SJCRH30 (cell line): ENCODE results near the gene IQCN. TPM values are rescaled to one million over a fixed set of nuclear protein-coding genes. Genes with fewer than 3 reads are reported as not detected.
A peak's percentile ranks its signal among the peaks of the same experiment; 100 is the strongest.

ENCODE experiments used
- DNase-seq, 2 experiments: peaks; one replicate each; pipeline ENCODE4 v3.0.0-alpha.2; 2015 to 2020
- H3K27ac ChIP-seq: fragments of 250-450 bp; sonication (Bioruptor Pico); 2 replicates; pipeline ENCODE4 v1.5.1; 2020; ENCODE audit warnings: mild to moderate bottlenecking, moderate library complexity
- H3K27me3 ChIP-seq: fragments of 250-450 bp; sonication (Bioruptor Pico); 2 replicates; pipeline ENCODE4 v1.5.1; 2020; ENCODE audit warnings: mild to moderate bottlenecking, moderate library complexity
- H3K36me3 ChIP-seq: fragments of 250-450 bp; sonication (Bioruptor Pico); 2 replicates; pipeline ENCODE4 v1.5.1; 2020; ENCODE audit warnings: mild to moderate bottlenecking, moderate library complexity
- H3K4me1 ChIP-seq: fragments of 250-450 bp; sonication (Bioruptor Pico); 2 replicates; pipeline ENCODE4 v1.5.1; 2020; ENCODE audit warnings: mild to moderate bottlenecking, moderate library complexity
- H3K4me3 ChIP-seq: fragments of 250-450 bp; sonication (Bioruptor Pico); 2 replicates; pipeline ENCODE4 v1.5.1; 2020; ENCODE audit warnings: mild to moderate bottlenecking, moderate library complexity
- H3K9me3 ChIP-seq: fragments of 250-450 bp; sonication (Bioruptor Pico); replicated peaks from 2 replicates; pipeline ENCODE4 v1.5.1; 2020; ENCODE audit warnings: mild to moderate bottlenecking, moderate library complexity
- total RNA-seq: library from RNA; depleted of rRNA; stranded (reverse); fragments of >200 nt; shearing (Covaris generic); gene quantifications from 2 replicates; pipeline ENCODE4 v1.2.3, GENCODE V29; 2014; rRNA removed

Gene IQCN
- total RNA-seq: 0.03 and 0.06 TPM in 2 replicates

GRCh38 chr19:18274219-18274780, at the start of gene IQCN:
IQCN (minus strand) TSS chr19:18274452; CDS start chr19:18269478, 4,974 bp downstream.
- Histone ChIP-seq H3K9me3 (no peaks in the 10 kb centered on the region), H3K4me3 (no peak within 1 kb of the TSS), H3K27ac (no peak within 1 kb of the TSS), H3K36me3 (peaks cover 10% of the 10 kb centered on the region), H3K27me3 (no peaks in the 10 kb centered on the region), H3K4me1 (peaks cover 10% of the 10 kb centered on the region)
- DNase-seq: no peak

- DNase-seq: peak; percentile 99
- Histone ChIP-seq H3K9me3 (no peaks in the 10 kb centered on the region), H3K4me3 (peak within 1 kb of the TSS; percentile 85), H3K36me3 (no peaks in the 10 kb centered on the region), H3K4me1 (peaks cover 14% of the 10 kb centered on the region), H3K27me3 (no peaks in the 10 kb centered on the region), H3K27ac (peak within 1 kb of the TSS; percentile 60)
These were observed 48.7 kb upstream of the IQCN start, which contains the start of gene LSM4 for GRCh38 chr19:18322759-18323460. LSM4 (minus strand) TSS chr19:18323076; CDS start chr19:18323020, 56 bp downstream.

- Histone ChIP-seq H3K27ac (peak overlapping the region; percentile 60), H3K36me3 (no peaks in the 10 kb centered on the region), H3K4me1 (peaks cover 15% of the 10 kb centered on the region), H3K9me3 (no peaks in the 10 kb centered on the region), H3K4me3 (peak overlapping the region; percentile 85), H3K27me3 (no peaks in the 10 kb centered on the region)
- peak; percentile 71 to 74 for DNase-seq
These were observed 48.1 kb upstream of the IQCN start for GRCh38 chr19:18322318-18322758.

- Histone ChIP-seq H3K4me1 (peaks cover 18% of the 10 kb centered on the region), H3K27ac (no peak overlapping the region; the same call in 1 of the 2 replicates), H3K4me3 (peak overlapping the region; percentile 85), H3K36me3 (no peaks in the 10 kb centered on the region), H3K9me3 (no peaks in the 10 kb centered on the region), H3K27me3 (no peaks in the 10 kb centered on the region)
- no peak for DNase-seq
These were observed 47.5 kb upstream of the IQCN start for GRCh38 chr19:18321734-18322102.

GRCh38 chr19:18320865-18321733, 46.8 kb upstream of the IQCN start:
- no peak overlapping the region for H3K27ac ChIP-seq
- no peaks in the 10 kb centered on the region for H3K27me3 ChIP-seq
- H3K9me3 ChIP-seq: no peaks in the 10 kb centered on the region
- H3K4me1 ChIP-seq: peaks cover 24% of the 10 kb centered on the region
- DNase-seq: no peak
- H3K36me3 ChIP-seq: no peaks in the 10 kb centered on the region
- H3K4me3 ChIP-seq: no peak overlapping the region

GRCh38 chr19:18319591-18320135, 45.4 kb upstream of the IQCN start:
- Histone ChIP-seq H3K4me3 (no peak overlapping the region), H3K27me3 (no peaks in the 10 kb centered on the region), H3K9me3 (no peaks in the 10 kb centered on the region), H3K27ac (no peak overlapping the region), H3K4me1 (peaks cover 34% of the 10 kb centered on the region), H3K36me3 (peaks cover under 1% of the 10 kb centered on the region; the same call in 1 of the 2 replicates)
- no peak for DNase-seq

GRCh38 chr19:18317961-18318800, 43.9 kb upstream of the IQCN start:
- Histone ChIP-seq H3K4me1 (peaks cover 31% of the 10 kb centered on the region), H3K4me3 (no peak overlapping the region), H3K36me3 (peaks cover 14% of the 10 kb centered on the region; the same call in 1 of the 2 replicates), H3K27ac (no peak overlapping the region), H3K9me3 (no peaks in the 10 kb centered on the region), H3K27me3 (no peaks in the 10 kb centered on the region)
- DNase-seq: no peak

GRCh38 chr19:18313398-18313797, 39.1 kb upstream of the IQCN start:
- no peak for DNase-seq
- peaks cover 25% of the 10 kb centered on the region for H3K4me1 ChIP-seq
- no peaks in the 10 kb centered on the region for H3K9me3 ChIP-seq
- no peak overlapping the region for H3K27ac ChIP-seq
- H3K27me3 ChIP-seq: no peaks in the 10 kb centered on the region
- H3K4me3 ChIP-seq: no peak overlapping the region
- H3K36me3 ChIP-seq: peaks cover 31% of the 10 kb centered on the region; the same call in 1 of the 2 replicates

- Histone ChIP-seq H3K27me3 (no peaks in the 10 kb centered on the region), H3K4me1 (peaks cover 19% of the 10 kb centered on the region), H3K27ac (no peak overlapping the region), H3K36me3 (peaks cover 32% of the 10 kb centered on the region; the same call in 1 of the 2 replicates), H3K9me3 (no peaks in the 10 kb centered on the region), H3K4me3 (no peak overlapping the region)
- DNase-seq: no peak
These were observed 37.9 kb upstream of the IQCN start for GRCh38 chr19:18312092-18312534.

- H3K27me3 ChIP-seq: no peaks in the 10 kb centered on the region
- H3K36me3 ChIP-seq: peaks cover 35% of the 10 kb centered on the region; the same call in 1 of the 2 replicates
These were observed 37.3 kb upstream of the IQCN start for GRCh38 chr19:18311502-18312091.

GRCh38 chr19:18310966-18311365, 36.7 kb upstream of the IQCN start:
- DNase-seq: no peak
- no peak overlapping the region for H3K27ac ChIP-seq
- H3K36me3 ChIP-seq: peaks cover 35% of the 10 kb centered on the region; the same call in 1 of the 2 replicates
- H3K27me3 ChIP-seq: no peaks in the 10 kb centered on the region
- H3K4me1 ChIP-seq: peaks cover 9% of the 10 kb centered on the region
- no peak overlapping the region for H3K4me3 ChIP-seq
- no peaks in the 10 kb centered on the region for H3K9me3 ChIP-seq

More at GRCh38 chr19:18311502-18312091, 37.3 kb upstream of the IQCN start:
- no peaks in the 10 kb centered on the region for H3K9me3 ChIP-seq
- peaks cover 15% of the 10 kb centered on the region for H3K4me1 ChIP-seq
- no peak overlapping the region for H3K27ac ChIP-seq
- DNase-seq: no peak
- no peak overlapping the region for H3K4me3 ChIP-seq

GRCh38 chr19:18310118-18310909, 36.1 kb upstream of the IQCN start:
- H3K36me3 ChIP-seq: peaks cover 35% of the 10 kb centered on the region; the same call in 1 of the 2 replicates
- DNase-seq: no peak
- no peaks in the 10 kb centered on the region for H3K27me3 ChIP-seq
- no peak overlapping the region for H3K27ac ChIP-seq
- no peak overlapping the region for H3K4me3 ChIP-seq
- peaks cover 6% of the 10 kb centered on the region for H3K4me1 ChIP-seq
- H3K9me3 ChIP-seq: no peaks in the 10 kb centered on the region
